HepG2 (cell line): ENCODE data around the gene SCFD2. TPM values are rescaled to one million over a fixed set of nuclear protein-coding genes. Genes with fewer than 3 reads are reported as not detected.

Experiments
- BORCS8-MEF2B ChIP-seq: sonication (generic); formaldehyde crosslinking; IDR thresholded peaks from 2 replicates; pipeline ENCODE4 v1.8.0; 2022; ENCODE audit warnings: mild to moderate bottlenecking, missing genetic modification reagents
- BRD4 ChIP-seq: sonication (generic); formaldehyde crosslinking; IDR thresholded peaks from 2 replicates; pipeline ENCODE4 v1.4.0; 2020; ENCODE audit warnings: missing genetic modification reagents
- CREM ChIP-seq, 2 experiments: sonication (generic) in 1 of 2; formaldehyde crosslinking in 1 of 2; IDR thresholded peaks; 2 replicates each; pipeline versions ENCODE4 v1.4.0 to v1.6.1; 2016 to 2020; ENCODE audit warnings: antibody characterized with exemption in 1 of 2, mild to moderate bottlenecking in 1 of 2, missing genetic modification reagents in 1 of 2
- EHMT2 ChIP-seq: fragments of 200-600 bp; sonication (generic); IDR thresholded peaks from 2 replicates; pipeline ENCODE4 v1.7.0; 2017; ENCODE audit warnings: antibody characterized with exemption, low read depth, low read length, borderline replicate concordance
- ELF3 ChIP-seq: IDR thresholded peaks from 2 replicates; pipeline ENCODE4 v1.6.1; 2016; ENCODE audit warnings: missing genetic modification reagents, missing compliant biosample characterization
- ELK4 ChIP-seq: sonication (generic); formaldehyde crosslinking; IDR thresholded peaks from 2 replicates; pipeline ENCODE4 v1.9.0; 2021; ENCODE audit warnings: missing genetic modification reagents, borderline replicate concordance
- HMG20A ChIP-seq: IDR thresholded peaks from 2 replicates; pipeline ENCODE4 v1.6.1; 2016; ENCODE audit warnings: borderline replicate concordance
- HMGA1 ChIP-seq: sonication (generic); formaldehyde crosslinking; conservative IDR thresholded peaks from 2 replicates; pipeline ENCODE4 v1.4.0; 2020; ENCODE audit warnings: missing genetic modification reagents
- HMGXB4 ChIP-seq, 2 experiments: sonication (generic) in 1 of 2; formaldehyde crosslinking in 1 of 2; IDR thresholded peaks; 2 replicates each; pipeline versions ENCODE4 v1.4.0 to v1.6.1; 2018 to 2020; ENCODE audit warnings: missing genetic modification reagents in 2 of 2, borderline replicate concordance in 1 of 2, low read depth in 1 of 2, mild to moderate bottlenecking in 1 of 2, missing biosample characterization in 1 of 2
- JUN ChIP-seq: sonication (generic); formaldehyde crosslinking; IDR thresholded peaks from 2 replicates; pipeline ENCODE4 v1.4.0; 2020; ENCODE audit warnings: mild to moderate bottlenecking, missing genetic modification reagents
- MXD1 ChIP-seq: sonication (generic); formaldehyde crosslinking; IDR thresholded peaks from 2 replicates; pipeline ENCODE4 v1.4.0; 2020; ENCODE audit warnings: mild to moderate bottlenecking, missing genetic modification reagents
- NFATC3 ChIP-seq: sonication (generic); formaldehyde crosslinking; IDR thresholded peaks from 2 replicates; pipeline ENCODE4 v1.5.1; 2020; ENCODE audit warnings: mild to moderate bottlenecking, missing genetic modification reagents
- NFE2 ChIP-seq: sonication (generic); formaldehyde crosslinking; IDR thresholded peaks from 2 replicates; pipeline ENCODE4 v1.4.0; 2020; ENCODE audit warnings: missing genetic modification reagents
- ONECUT2 ChIP-seq: sonication (generic); formaldehyde crosslinking; IDR thresholded peaks from 2 replicates; pipeline ENCODE4 v1.4.0; 2020; ENCODE audit warnings: missing genetic modification reagents
- SUZ12 ChIP-seq: fragments of 150-350 bp; IDR thresholded peaks from 2 replicates; pipeline ENCODE4 v1.6.1; 2014; ENCODE audit warnings: low read depth, low read length
- TAF1 ChIP-seq: sonication (generic); formaldehyde crosslinking; IDR thresholded peaks from 2 replicates; pipeline ENCODE4 v1.4.0; 2020; ENCODE audit warnings: missing genetic modification reagents
- XRCC5 ChIP-seq: fragments of 200-400 bp; formaldehyde crosslinking; optimal IDR thresholded peaks from 2 replicates; pipeline ENCODE3; 2017; ENCODE audit warnings: mild to moderate bottlenecking, low read length
- YEATS2 ChIP-seq: sonication (generic); formaldehyde crosslinking; IDR thresholded peaks from 2 replicates; pipeline ENCODE4 v1.4.0; 2020; ENCODE audit warnings: missing genetic modification reagents, borderline replicate concordance
- ZFP62 ChIP-seq: sonication (generic); formaldehyde crosslinking; IDR thresholded peaks from 2 replicates; pipeline ENCODE4 v1.4.0; 2020; ENCODE audit warnings: missing genetic modification reagents
- ZIK1 ChIP-seq: sonication (generic); formaldehyde crosslinking; IDR thresholded peaks from 2 replicates; pipeline ENCODE4 v1.5.0; 2020; ENCODE audit warnings: mild to moderate bottlenecking, low read depth, missing genetic modification reagents, borderline replicate concordance
- ZNF136 ChIP-seq: sonication (generic); formaldehyde crosslinking; IDR thresholded peaks from 2 replicates; pipeline ENCODE4 v1.8.1; 2022; ENCODE audit warnings: low read depth, mild to moderate bottlenecking, moderate library complexity, missing genetic modification reagents
- ZNF20 ChIP-seq: sonication (generic); formaldehyde crosslinking; IDR thresholded peaks from 2 replicates; pipeline ENCODE4 v1.4.0; 2020; ENCODE audit warnings: mild to moderate bottlenecking, moderate library complexity, missing genetic modification reagents
- ZNF207 ChIP-seq: fragments of 450-650 bp; IDR thresholded peaks from 2 replicates; pipeline ENCODE4 v1.6.1; 2016; ENCODE audit warnings: antibody characterized with exemption, borderline replicate concordance
- ZNF761 ChIP-seq: sonication (generic); formaldehyde crosslinking; conservative IDR thresholded peaks from 2 replicates; pipeline ENCODE4 v1.4.0; 2020; ENCODE audit warnings: mild to moderate bottlenecking, missing genetic modification reagents
- polyA plus RNA-seq, 8 experiments: library from polyadenylated mRNA; depleted of rRNA in 3 of 8; stranded (reverse) in 7 of 8; unstranded in 1 of 8; fragments of >200 nt; fragmentation: Illumina TruSeq in 4 of 8; extraction: Trizol in 4 of 8; gene quantifications; 2 replicates each; pipeline versions ENCODE4 v1.2.1 to v1.2.3, GENCODE V29; 2011 to 2016; ENCODE audit warnings: low read depth in 4 of 8, missing spikeins in 1 of 8, mixed read lengths in 1 of 8; ENCODE audit not compliant: insufficient read depth in 1 of 8
- total RNA-seq, 5 experiments: library from RNA; depleted of rRNA; stranded (reverse); fragments of >200 nt; fragmentation: Illumina TruSeq; extraction: Trizol; gene quantifications; 2 replicates each; pipeline ENCODE4 v1.2.3, GENCODE V29; 2016; ENCODE audit warnings: low read depth in 1 of 5
- TF ChIP-seq, protein P1 (sequence below): sonication (generic); formaldehyde crosslinking; conservative IDR thresholded peaks from 2 replicates; pipeline ENCODE4 v1.4.0; 2020; ENCODE audit warnings: missing genetic modification reagents
- TF ChIP-seq, protein P2 (sequence below): sonication (generic); formaldehyde crosslinking; IDR thresholded peaks from 2 replicates; pipeline ENCODE4 v1.5.0; 2020; ENCODE audit warnings: missing genetic modification reagents

Gene SCFD2
- total and polyA plus RNA-seq, 2 of the 13 experiments (the other 11 are each of a cell fraction or from before 2014, with no cell fraction given), result 4.6 to 15.6 TPM

DNA sequence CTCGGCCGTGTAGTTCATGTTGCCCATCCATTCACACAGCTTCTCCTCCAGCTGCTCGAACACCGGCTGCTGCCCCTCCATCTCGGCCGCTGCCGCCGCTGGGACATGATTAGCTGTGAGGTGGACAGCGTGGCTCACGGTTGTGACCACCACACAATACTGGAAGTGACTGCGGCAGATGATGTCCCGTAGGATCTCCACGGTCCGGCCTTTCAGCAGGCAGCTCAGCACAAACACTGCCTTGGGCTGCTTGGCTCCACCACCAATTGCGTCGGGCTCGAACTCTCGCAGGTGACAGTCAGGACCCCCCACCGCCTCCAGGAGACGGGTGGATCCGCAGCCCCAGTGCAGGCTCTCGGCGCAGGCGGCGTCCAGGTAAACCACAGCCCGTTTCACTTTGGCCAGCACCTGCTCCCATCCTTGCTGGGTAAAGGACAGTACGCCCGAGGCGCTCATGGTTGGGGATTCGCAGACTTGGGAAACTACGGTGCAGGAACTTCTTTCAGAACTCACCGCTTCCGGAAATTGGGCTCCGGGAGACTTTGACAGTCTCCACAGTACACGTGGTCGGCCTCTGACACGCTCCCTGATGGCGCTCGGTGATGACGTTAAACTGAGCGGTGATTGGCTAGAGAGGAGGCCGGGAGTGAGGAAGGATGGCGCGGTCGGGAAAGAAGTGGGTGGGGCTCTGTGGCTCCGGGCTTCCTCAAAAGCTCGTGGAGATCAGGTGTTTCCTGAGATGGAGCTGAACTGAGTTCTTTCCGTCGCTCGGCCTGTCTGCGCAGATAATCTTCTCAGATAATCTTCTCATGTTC lies at the start of gene SCFD2 (continued):
- peak; percentile 99; the same call in 1 of the 2 replicates for TF ChIP-seq MXD1
- no peak for TF ChIP-seq BORCS8-MEF2B (CRISPR knock-in tag)
- no peak for TF ChIP-seq SUZ12
- TF ChIP-seq ELF3 (CRISPR knock-in tag), result peak; percentile 80
- no peak; the same call in 1 of the 2 replicates for TF ChIP-seq EHMT2
- peak; percentile 34 for TF ChIP-seq XRCC5
- peak in 1 of 2 experiments; percentile 69; a peak in 3 of 4 replicates for TF ChIP-seq HMGXB4 (CRISPR knock-in tag; IDR thresholded peaks at IDR 0.05; ENCODE audit: borderline replicate concordance in 1 of 2, low read depth in 1 of 2)
- TF ChIP-seq BRD4, result 0 out of 2 replicates have a peak, but pooled peaks have one; percentile 18
- TF ChIP-seq, protein P1, sequence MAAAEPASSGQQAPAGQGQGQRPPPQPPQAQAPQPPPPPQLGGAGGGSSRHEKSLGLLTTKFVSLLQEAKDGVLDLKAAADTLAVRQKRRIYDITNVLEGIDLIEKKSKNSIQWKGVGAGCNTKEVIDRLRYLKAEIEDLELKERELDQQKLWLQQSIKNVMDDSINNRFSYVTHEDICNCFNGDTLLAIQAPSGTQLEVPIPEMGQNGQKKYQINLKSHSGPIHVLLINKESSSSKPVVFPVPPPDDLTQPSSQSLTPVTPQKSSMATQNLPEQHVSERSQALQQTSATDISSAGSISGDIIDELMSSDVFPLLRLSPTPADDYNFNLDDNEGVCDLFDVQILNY, result no peak
- TF ChIP-seq ZNF20 (CRISPR knock-in tag), result no peak
- TF ChIP-seq ZNF761, result no peak
- TF ChIP-seq CREM (IDR thresholded peaks at IDR 0.05), result peak; percentile 99
- TF ChIP-seq CREM (CRISPR knock-in tag; IDR thresholded peaks at IDR 0.05), result peak; percentile 82
- no peak for TF ChIP-seq ZFP62
- no peak for TF ChIP-seq ZNF207
- TF ChIP-seq JUN (CRISPR knock-in tag), result no peak
- TF ChIP-seq, protein P2, sequence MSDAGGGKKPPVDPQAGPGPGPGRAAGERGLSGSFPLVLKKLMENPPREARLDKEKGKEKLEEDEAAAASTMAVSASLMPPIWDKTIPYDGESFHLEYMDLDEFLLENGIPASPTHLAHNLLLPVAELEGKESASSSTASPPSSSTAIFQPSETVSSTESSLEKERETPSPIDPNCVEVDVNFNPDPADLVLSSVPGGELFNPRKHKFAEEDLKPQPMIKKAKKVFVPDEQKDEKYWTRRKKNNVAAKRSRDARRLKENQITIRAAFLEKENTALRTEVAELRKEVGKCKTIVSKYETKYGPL (CRISPR knock-in tag), result no peak
- no peak for TF ChIP-seq HMGA1 (CRISPR knock-in tag)
- no peak for TF ChIP-seq HMG20A (CRISPR knock-in tag)
- TF ChIP-seq ONECUT2 (CRISPR knock-in tag), result no peak
- TF ChIP-seq NFATC3 (CRISPR knock-in tag), result no peak
- TF ChIP-seq TAF1 (CRISPR knock-in tag), result peak; percentile 51; the same call in 1 of the 2 replicates
- peak; percentile 90 for TF ChIP-seq YEATS2 (CRISPR knock-in tag)
- TF ChIP-seq ELK4 (CRISPR knock-in tag), result peak; percentile 55; the same call in 1 of the 2 replicates
- peak; percentile 30; the same call in 1 of the 2 replicates for TF ChIP-seq ZIK1 (CRISPR knock-in tag)
- 0 out of 2 replicates have a peak, but pooled peaks have one; percentile 27 for TF ChIP-seq ZNF136 (CRISPR knock-in tag)
- TF ChIP-seq NFE2, result no peak
